SK-N-SH (cell line): ENCODE results near the gene TSSC4. TPM values are rescaled to one million over a fixed set of nuclear protein-coding genes. Genes with fewer than 3 reads are reported as not detected.

Source experiments
- CTCF ChIA-PET: fragments of 300-600, 350-600 bp; formaldehyde crosslinking; extraction: SDS; loops from one replicate; lab custom pipeline; 2021; lab: Yijun Ruan, JAX
- POLR2A ChIA-PET: fragments of 350-600 bp; sonication (Branson Sonifier 250); formaldehyde crosslinking; extraction: SDS; loops from one replicate; lab custom pipeline; 2020; ENCODE audit warnings: antibody characterized with exemption, inconsistent platforms; lab: Yijun Ruan, JAX
- DNase-seq: peaks from one replicate; pipeline ENCODE4 v3.0.0; 2012
- H2AFZ ChIP-seq: fragments of 200-600 bp; sonication (generic); 2 replicates; pipeline ENCODE4 v1.8.1; 2016; ENCODE audit warnings: antibody characterized with exemption, mild to moderate bottlenecking, low read depth
- H3F3A ChIP-seq: fragments of 200-600 bp; sonication (generic); replicated peaks from 2 replicates; pipeline ENCODE3; 2016; ENCODE audit warnings: antibody characterized with exemption, mild to moderate bottlenecking; ENCODE audit not compliant: insufficient read depth
- H3K27ac ChIP-seq, 2 experiments: fragments of 200-500 bp in 1 of 2; fragments of 200-600 bp in 1 of 2; sonication (Bioruptor generic) in 1 of 2; sonication (generic), shearing (Covaris generic) in 1 of 2; 2 replicates each; pipeline versions ENCODE4 v1.5.1 to v1.6.1; 2014 to 2016; ENCODE audit warnings: low read depth in 2 of 2, inconsistent platforms in 1 of 2, low read length in 1 of 2, mild to moderate bottlenecking in 1 of 2, mixed read lengths in 1 of 2
- H3K27me3 ChIP-seq: fragments of 200-600 bp; sonication (generic), shearing (Covaris generic); 2 replicates; pipeline ENCODE4 v1.6.1; 2016; ENCODE audit warnings: mixed run types; ENCODE audit not compliant: insufficient read depth
- H3K36me3 ChIP-seq, 2 experiments: fragments of 200-500 bp in 1 of 2; fragments of 200-600 bp in 1 of 2; sonication (Bioruptor generic) in 1 of 2; sonication (generic) in 1 of 2; replicated peaks in 1 of 2; 2 replicates each; pipeline versions ENCODE3 to v1.5.1; 2014 to 2016; ENCODE audit warnings: low read length in 1 of 2, mild to moderate bottlenecking in 1 of 2; ENCODE audit not compliant: insufficient read depth in 2 of 2, control insufficient read depth in 1 of 2
- H3K4me1 ChIP-seq, 2 experiments: fragments of 200-500 bp in 1 of 2; fragments of 200-600 bp in 1 of 2; sonication (Bioruptor generic) in 1 of 2; sonication (generic), shearing (Covaris generic) in 1 of 2; 2 replicates each; pipeline versions ENCODE4 v1.5.1 to v1.6.1; 2014 to 2016; ENCODE audit warnings: low read depth in 1 of 2, low read length in 1 of 2, mixed run types in 1 of 2; ENCODE audit not compliant: insufficient read depth in 2 of 2, control insufficient read depth in 1 of 2
- H3K4me2 ChIP-seq: fragments of 200-600 bp; sonication (generic), shearing (Covaris generic); 2 replicates; pipeline ENCODE4 v1.6.1; 2017; ENCODE audit warnings: mixed run types
- H3K4me3 ChIP-seq, 2 experiments: fragments of 200-500 bp in 1 of 2; fragments of 200-600 bp in 1 of 2; sonication (Bioruptor generic) in 1 of 2; sonication (generic), shearing (Covaris generic) in 1 of 2; 2 replicates each; pipeline versions ENCODE4 v1.5.1 to v1.8.1; 2014 to 2016; ENCODE audit warnings: low read depth in 2 of 2, inconsistent platforms in 1 of 2, low read length in 1 of 2, mild to moderate bottlenecking in 1 of 2, mixed read lengths in 1 of 2, moderate library complexity in 1 of 2
- H3K79me2 ChIP-seq: fragments of 200-600 bp; sonication (generic); 2 replicates; pipeline ENCODE4 v1.8.1; 2017; ENCODE audit warnings: mild to moderate bottlenecking; ENCODE audit not compliant: insufficient read depth
- H3K9ac ChIP-seq: fragments of 200-600 bp; sonication (generic); 2 replicates; pipeline ENCODE4 v1.6.1; 2017; ENCODE audit warnings: mixed run types
- H3K9me2 ChIP-seq: fragments of 200-600 bp; sonication (generic); 2 replicates; pipeline ENCODE4 v1.6.1; 2017; ENCODE audit warnings: mixed run types
- H3K9me3 ChIP-seq: fragments of 200-600 bp; sonication (generic); 2 replicates; pipeline ENCODE4 v1.6.1; 2017; ENCODE audit warnings: mixed run types, mild to moderate bottlenecking, moderate library complexity
- H4K20me1 ChIP-seq: fragments of 200-600 bp; sonication (generic); 2 replicates; pipeline ENCODE4 v1.6.1; 2017; ENCODE audit warnings: mild to moderate bottlenecking, mixed run types; ENCODE audit not compliant: insufficient read depth
- CHD2 ChIP-seq: fragments of 150-350 bp; IDR thresholded peaks from 2 replicates; pipeline ENCODE4 v1.6.1; 2018; ENCODE audit warnings: low read length; ENCODE audit not compliant: partially characterized antibody
- EP300 ChIP-seq, 2 experiments: IDR thresholded peaks; 2 replicates each; pipeline versions ENCODE4 v1.4.0 to v1.6.1; 2012; ENCODE audit warnings: borderline replicate concordance in 1 of 2, low read depth in 1 of 2, low read length in 1 of 2
- EZH2phosphoT487 ChIP-seq: fragments of 200-600 bp; sonication (generic); IDR thresholded peaks from 2 replicates; pipeline ENCODE4 v1.6.1; 2017; ENCODE audit warnings: low read depth, mixed run types, mild to moderate bottlenecking, antibody characterized with exemption, moderate library complexity, borderline replicate concordance
- FOXJ3 ChIP-seq: sonication (generic); formaldehyde crosslinking; IDR thresholded peaks from 2 replicates; pipeline ENCODE4 v1.5.1; 2020; ENCODE audit warnings: mild to moderate bottlenecking, missing genetic modification reagents
- FOXM1 ChIP-seq: IDR thresholded peaks from 2 replicates; pipeline ENCODE4 v1.4.0; 2012; ENCODE audit warnings: low read depth, mild to moderate bottlenecking
- GABPA ChIP-seq: IDR thresholded peaks from 2 replicates; pipeline ENCODE4 v1.4.0; 2012; ENCODE audit warnings: low read depth, mild to moderate bottlenecking
- JUND ChIP-seq: IDR thresholded peaks from 2 replicates; pipeline ENCODE4 v1.4.0; 2012
- MXI1 ChIP-seq: IDR thresholded peaks from 2 replicates; pipeline ENCODE4 v1.6.1; 2012; ENCODE audit warnings: mild to moderate bottlenecking, low read depth, low read length, improper control_type of control experiment
- NFIC ChIP-seq: IDR thresholded peaks from 2 replicates; pipeline ENCODE4 v1.4.0; 2012; ENCODE audit warnings: borderline replicate concordance
- POLR2AphosphoS5 ChIP-seq: IDR thresholded peaks from 2 replicates; pipeline ENCODE4 v1.6.1; 2012; ENCODE audit warnings: low read depth, low read length
- RFX5 ChIP-seq: IDR thresholded peaks from 2 replicates; pipeline ENCODE4 v1.6.1; 2012; ENCODE audit warnings: mild to moderate bottlenecking, improper control_type of control experiment, low read length
- RXRA ChIP-seq: IDR thresholded peaks from 2 replicates; pipeline ENCODE4 v1.4.0; 2012; ENCODE audit warnings: low read depth, mild to moderate bottlenecking, borderline replicate concordance
- SIN3A ChIP-seq: IDR thresholded peaks from 2 replicates; pipeline ENCODE4 v1.6.1; 2012; ENCODE audit warnings: low read depth, mild to moderate bottlenecking, low read length, moderate library complexity, borderline replicate concordance
- SMC3 ChIP-seq: IDR thresholded peaks from 2 replicates; pipeline ENCODE4 v1.6.1; 2012; ENCODE audit warnings: low read depth, low read length, improper control_type of control experiment
- TAF1 ChIP-seq: IDR thresholded peaks from 2 replicates; pipeline ENCODE4 v1.6.1; 2012; ENCODE audit warnings: low read depth, mild to moderate bottlenecking, low read length, moderate library complexity, borderline replicate concordance
- TEAD4 ChIP-seq: IDR thresholded peaks from 2 replicates; pipeline ENCODE4 v1.4.0; 2012; ENCODE audit warnings: mild to moderate bottlenecking, borderline replicate concordance; ENCODE audit not compliant: insufficient read depth
- WGBS: methylation state at CpG from one replicate; pipeline ENCODE4 v1.1.6; 2017; ENCODE audit warnings: low lambda C conversion rate; 5-methylcytosine and 5-hydroxymethylcytosine counted together
- polyA plus RNA-seq, 3 experiments: library from polyadenylated mRNA; depleted of rRNA; stranded (reverse); fragments of >200 nt; gene quantifications; 2 replicates each; pipeline ENCODE4 v1.2.3, GENCODE V29; 2012
- TF ChIP-seq, protein P1 (sequence below): IDR thresholded peaks from 2 replicates; pipeline ENCODE4 v1.4.0; 2012; ENCODE audit warnings: low read depth, borderline replicate concordance
- TF ChIP-seq, protein P2 (sequence below): IDR thresholded peaks from 2 replicates; pipeline ENCODE4 v1.4.0; 2012; ENCODE audit warnings: low read depth, borderline replicate concordance
- TF ChIP-seq, protein P3 (sequence below): fragments of 150-350 bp; IDR thresholded peaks from 2 replicates; pipeline ENCODE4 v1.6.1; 2016; ENCODE audit warnings: mild to moderate bottlenecking, low read depth, low read length
- TF ChIP-seq, protein P4 (sequence below): IDR thresholded peaks from 2 replicates; pipeline ENCODE4 v1.6.1; 2012; ENCODE audit warnings: mild to moderate bottlenecking, low read depth, low read length, moderate library complexity

Gene TSSC4
- polyA plus RNA-seq, 1 of the 3 experiments (the other 2 are of a cell fraction): 45.1 TPM

DNA sequence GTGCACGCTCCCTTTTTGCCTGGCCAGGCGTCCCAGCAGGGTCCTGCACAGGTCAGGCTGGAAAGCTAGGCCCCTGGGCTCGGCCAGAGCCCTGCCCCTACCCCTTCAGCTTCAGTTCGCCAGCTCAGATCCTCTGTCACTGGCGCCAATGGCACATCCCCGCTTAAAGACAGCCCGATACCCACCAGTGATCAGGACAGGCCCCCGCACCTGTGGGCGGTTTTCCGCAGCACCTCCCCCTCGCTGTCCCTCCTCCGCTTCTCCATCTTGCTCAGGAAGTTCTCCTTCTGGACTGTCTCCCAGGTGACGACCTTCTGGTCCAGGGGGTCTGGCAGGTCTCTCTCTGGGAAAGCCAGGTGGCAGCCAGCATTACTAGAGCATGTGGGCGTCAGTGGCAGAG lies 5.9 kb downstream of the TSSC4 start:
- TF ChIP-seq, protein P1, sequence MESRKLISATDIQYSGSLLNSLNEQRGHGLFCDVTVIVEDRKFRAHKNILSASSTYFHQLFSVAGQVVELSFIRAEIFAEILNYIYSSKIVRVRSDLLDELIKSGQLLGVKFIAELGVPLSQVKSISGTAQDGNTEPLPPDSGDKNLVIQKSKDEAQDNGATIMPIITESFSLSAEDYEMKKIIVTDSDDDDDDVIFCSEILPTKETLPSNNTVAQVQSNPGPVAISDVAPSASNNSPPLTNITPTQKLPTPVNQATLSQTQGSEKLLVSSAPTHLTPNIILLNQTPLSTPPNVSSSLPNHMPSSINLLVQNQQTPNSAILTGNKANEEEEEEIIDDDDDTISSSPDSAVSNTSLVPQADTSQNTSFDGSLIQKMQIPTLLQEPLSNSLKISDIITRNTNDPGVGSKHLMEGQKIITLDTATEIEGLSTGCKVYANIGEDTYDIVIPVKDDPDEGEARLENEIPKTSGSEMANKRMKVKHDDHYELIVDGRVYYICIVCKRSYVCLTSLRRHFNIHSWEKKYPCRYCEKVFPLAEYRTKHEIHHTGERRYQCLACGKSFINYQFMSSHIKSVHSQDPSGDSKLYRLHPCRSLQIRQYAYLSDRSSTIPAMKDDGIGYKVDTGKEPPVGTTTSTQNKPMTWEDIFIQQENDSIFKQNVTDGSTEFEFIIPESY: no peak
- TF ChIP-seq POLR2AphosphoS5 (no peak), TEAD4 (no peak), RFX5 (no peak), SMC3 (no peak), NFIC (no peak), RXRA (no peak), FOXJ3 (CRISPR knock-in tag) (no peak), FOXM1 (no peak), EZH2phosphoT487 (no peak), TAF1 (no peak), EP300 (IDR thresholded peaks at IDR 0.05; ENCODE audit: borderline replicate concordance in 1 of 2, low read depth in 1 of 2, low read length in 1 of 2) (no peak), MXI1 (no peak), CHD2 (no peak), JUND (no peak), GABPA (no peak), SIN3A (no peak)
- TF ChIP-seq, protein P2, sequence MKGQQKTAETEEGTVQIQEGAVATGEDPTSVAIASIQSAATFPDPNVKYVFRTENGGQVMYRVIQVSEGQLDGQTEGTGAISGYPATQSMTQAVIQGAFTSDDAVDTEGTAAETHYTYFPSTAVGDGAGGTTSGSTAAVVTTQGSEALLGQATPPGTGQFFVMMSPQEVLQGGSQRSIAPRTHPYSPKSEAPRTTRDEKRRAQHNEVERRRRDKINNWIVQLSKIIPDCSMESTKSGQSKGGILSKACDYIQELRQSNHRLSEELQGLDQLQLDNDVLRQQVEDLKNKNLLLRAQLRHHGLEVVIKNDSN: no peak
- TF ChIP-seq, protein P3, sequence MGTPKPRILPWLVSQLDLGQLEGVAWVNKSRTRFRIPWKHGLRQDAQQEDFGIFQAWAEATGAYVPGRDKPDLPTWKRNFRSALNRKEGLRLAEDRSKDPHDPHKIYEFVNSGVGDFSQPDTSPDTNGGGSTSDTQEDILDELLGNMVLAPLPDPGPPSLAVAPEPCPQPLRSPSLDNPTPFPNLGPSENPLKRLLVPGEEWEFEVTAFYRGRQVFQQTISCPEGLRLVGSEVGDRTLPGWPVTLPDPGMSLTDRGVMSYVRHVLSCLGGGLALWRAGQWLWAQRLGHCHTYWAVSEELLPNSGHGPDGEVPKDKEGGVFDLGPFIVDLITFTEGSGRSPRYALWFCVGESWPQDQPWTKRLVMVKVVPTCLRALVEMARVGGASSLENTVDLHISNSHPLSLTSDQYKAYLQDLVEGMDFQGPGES: no peak
- TF ChIP-seq, protein P4, sequence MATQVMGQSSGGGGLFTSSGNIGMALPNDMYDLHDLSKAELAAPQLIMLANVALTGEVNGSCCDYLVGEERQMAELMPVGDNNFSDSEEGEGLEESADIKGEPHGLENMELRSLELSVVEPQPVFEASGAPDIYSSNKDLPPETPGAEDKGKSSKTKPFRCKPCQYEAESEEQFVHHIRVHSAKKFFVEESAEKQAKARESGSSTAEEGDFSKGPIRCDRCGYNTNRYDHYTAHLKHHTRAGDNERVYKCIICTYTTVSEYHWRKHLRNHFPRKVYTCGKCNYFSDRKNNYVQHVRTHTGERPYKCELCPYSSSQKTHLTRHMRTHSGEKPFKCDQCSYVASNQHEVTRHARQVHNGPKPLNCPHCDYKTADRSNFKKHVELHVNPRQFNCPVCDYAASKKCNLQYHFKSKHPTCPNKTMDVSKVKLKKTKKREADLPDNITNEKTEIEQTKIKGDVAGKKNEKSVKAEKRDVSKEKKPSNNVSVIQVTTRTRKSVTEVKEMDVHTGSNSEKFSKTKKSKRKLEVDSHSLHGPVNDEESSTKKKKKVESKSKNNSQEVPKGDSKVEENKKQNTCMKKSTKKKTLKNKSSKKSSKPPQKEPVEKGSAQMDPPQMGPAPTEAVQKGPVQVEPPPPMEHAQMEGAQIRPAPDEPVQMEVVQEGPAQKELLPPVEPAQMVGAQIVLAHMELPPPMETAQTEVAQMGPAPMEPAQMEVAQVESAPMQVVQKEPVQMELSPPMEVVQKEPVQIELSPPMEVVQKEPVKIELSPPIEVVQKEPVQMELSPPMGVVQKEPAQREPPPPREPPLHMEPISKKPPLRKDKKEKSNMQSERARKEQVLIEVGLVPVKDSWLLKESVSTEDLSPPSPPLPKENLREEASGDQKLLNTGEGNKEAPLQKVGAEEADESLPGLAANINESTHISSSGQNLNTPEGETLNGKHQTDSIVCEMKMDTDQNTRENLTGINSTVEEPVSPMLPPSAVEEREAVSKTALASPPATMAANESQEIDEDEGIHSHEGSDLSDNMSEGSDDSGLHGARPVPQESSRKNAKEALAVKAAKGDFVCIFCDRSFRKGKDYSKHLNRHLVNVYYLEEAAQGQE: no peak
- no peaks in the 10 kb centered on the region for H4K20me1 ChIP-seq
- DNase-seq: no peak
- H2AFZ ChIP-seq: no peak overlapping the region
- H3K4me3 ChIP-seq: no peak overlapping the region
- H3K4me2 ChIP-seq: no peak overlapping the region
- ChIA-PET POLR2A (interaction anchor here (1.7 kb wide), 1 partner anchor 14 kb away, joined by 6 read pairs; no protein-coding TSS in a partner anchor), CTCF (interaction anchor here (1.3 to 9.9 kb wide), 3 partner anchors 13 to 250 kb away, joined by 3 to 166 read pairs (median 21); no protein-coding TSS in a partner anchor)
- H3K27ac ChIP-seq: no peak overlapping the region
- no peak overlapping the region for H3K9ac ChIP-seq
- no peaks in the 10 kb centered on the region for H3K9me2 ChIP-seq
- H3K4me1 ChIP-seq: peaks cover 4 to 9% of the 10 kb centered on the region in 2 experiments; a peak in 2 of 4 replicates
- H3K36me3 ChIP-seq: peaks cover 0 to 24% of the 10 kb centered on the region in 2 experiments
- WGBS: 84% methylated on average over 11 of the region's 14 CpGs
- peaks cover 15% of the 10 kb centered on the region for H3K79me2 ChIP-seq
- no peaks in the 10 kb centered on the region for H3K9me3 ChIP-seq
- H3K27me3 ChIP-seq: no peaks in the 10 kb centered on the region
- H3F3A ChIP-seq: no peaks in the 10 kb centered on the region
